ENCODE measurements around the gene RNF215. TPM values are rescaled to one million over a fixed set of nuclear protein-coding genes. Genes with fewer than 3 reads are reported as not detected.

Gene RNF215
- polyA plus RNA-seq: 1 to 10 TPM in 1 of 3 donors, under 1 TPM in 2; 0.38 to 1.1 (median 0.56) TPM

- H3K27me3 Mint-ChIP-seq (ENCODE audit: low read depth in 3 of 3): peaks cover 2 to 4% (median 3%) of the 10 kb centered on the region in 3 donors
- peak; percentile 84 to 86 (median 84) for DNase-seq
- H3K9me3 Mint-ChIP-seq: no peaks in the 10 kb centered on the region
- peaks cover 0 to 3% (median 0%) of the 10 kb centered on the region in 3 donors for H3K36me3 Mint-ChIP-seq
- peaks cover 0 to 8% of the 10 kb centered on the region in 2 donors for H3K4me1 Mint-ChIP-seq
- peak within 1 kb of the TSS; percentile 71 to 86 (median 79) for H3K4me3 Mint-ChIP-seq
- H3K27ac Mint-ChIP-seq: peak within 1 kb of the TSS in 5 of 6 donors; percentile 44 to 85 (median 59)
These were observed at the start of gene RNF215 for GRCh38 chr22:30386960-30387827. TSS of gene RNF215 (minus strand) at chr22:30387411. CDS start at chr22:30387313, 98 bp downstream.

- Mint-ChIP-seq H3K27ac (peak overlapping the region; percentile 94 to 100 (median 99)), H3K4me3 (peak overlapping the region; percentile 73 to 86 (median 81)), H3K36me3 (peaks cover 8 to 11% (median 10%) of the 10 kb centered on the region in 3 donors), H3K9me3 (peaks cover 2 to 11% (median 7%) of the 10 kb centered on the region in 6 donors), H3K27me3 (ENCODE audit: low read depth in 3 of 3) (peaks cover 22 to 45% (median 29%) of the 10 kb centered on the region in 3 donors), H3K4me1 (peaks cover 24 to 26% of the 10 kb centered on the region in 2 donors)
- no peak for DNase-seq
These were observed 49.0 kb upstream of the RNF215 start for GRCh38 chr22:30436196-30436595.

GRCh38 chr22:30435674-30436126 is 48.5 kb upstream of the RNF215 start:
- peaks cover 2 to 11% (median 7%) of the 10 kb centered on the region in 6 donors for H3K9me3 Mint-ChIP-seq
- DNase-seq: peak; percentile 80 to 93 (median 86)
- H3K4me3 Mint-ChIP-seq: peak overlapping the region; percentile 73 to 86 (median 81)
- H3K27ac Mint-ChIP-seq: peak overlapping the region; percentile 94 to 100 (median 99)
- H3K27me3 Mint-ChIP-seq (ENCODE audit: low read depth in 3 of 3): peaks cover 20 to 42% (median 24%) of the 10 kb centered on the region in 3 donors
- H3K4me1 Mint-ChIP-seq: peaks cover 22 to 26% of the 10 kb centered on the region in 2 donors
- H3K36me3 Mint-ChIP-seq: peaks cover 8 to 11% (median 10%) of the 10 kb centered on the region in 3 donors

- peak overlapping the region; percentile 94 to 100 (median 99) for H3K27ac Mint-ChIP-seq
- H3K9me3 Mint-ChIP-seq: peaks cover 2 to 11% (median 7%) of the 10 kb centered on the region in 6 donors
- H3K4me1 Mint-ChIP-seq: peaks cover 22 to 26% of the 10 kb centered on the region in 2 donors
- peak overlapping the region in 3 of 5 donors; percentile 73 to 84 (median 81) for H3K4me3 Mint-ChIP-seq
- H3K27me3 Mint-ChIP-seq (ENCODE audit: low read depth in 3 of 3): peaks cover 13 to 34% (median 20%) of the 10 kb centered on the region in 3 donors
- DNase-seq: peak in 1 of 3 donors; percentile 18
- H3K36me3 Mint-ChIP-seq: peaks cover 11 to 14% (median 13%) of the 10 kb centered on the region in 3 donors
These were observed 47.6 kb upstream of the RNF215 start for GRCh38 chr22:30434843-30435242.

- Mint-ChIP-seq H3K27me3 (ENCODE audit: low read depth in 3 of 3) (peaks cover 12 to 30% (median 12%) of the 10 kb centered on the region in 3 donors), H3K4me3 (no peak overlapping the region), H3K9me3 (peaks cover 2 to 11% (median 7%) of the 10 kb centered on the region in 6 donors), H3K36me3 (peaks cover 11 to 14% (median 13%) of the 10 kb centered on the region in 3 donors), H3K27ac (peak overlapping the region in 4 of 6 donors; percentile 64 to 100 (median 98)), H3K4me1 (peaks cover 22 to 26% of the 10 kb centered on the region in 2 donors)
- DNase-seq: no peak
These were observed 46.6 kb upstream of the RNF215 start for GRCh38 chr22:30433773-30434172.

- H3K4me3 Mint-ChIP-seq: no peak overlapping the region
- no peak for DNase-seq
- H3K9me3 Mint-ChIP-seq: peaks cover 2 to 11% (median 7%) of the 10 kb centered on the region in 6 donors
- H3K27me3 Mint-ChIP-seq (ENCODE audit: low read depth in 3 of 3): peaks cover 9 to 29% (median 13%) of the 10 kb centered on the region in 3 donors
- peaks cover 22 to 26% of the 10 kb centered on the region in 2 donors for H3K4me1 Mint-ChIP-seq
- H3K36me3 Mint-ChIP-seq: peaks cover 11 to 14% (median 13%) of the 10 kb centered on the region in 3 donors
- H3K27ac Mint-ChIP-seq: peak overlapping the region in 4 of 6 donors; percentile 60 to 69 (median 66)
These were observed 46.0 kb upstream of the RNF215 start for GRCh38 chr22:30433227-30433626.

GRCh38 chr22:30432520-30432919 is 45.3 kb upstream of the RNF215 start:
- no peak overlapping the region for H3K4me3 Mint-ChIP-seq
- H3K4me1 Mint-ChIP-seq: peaks cover 22 to 27% of the 10 kb centered on the region in 2 donors
- peaks cover 8 to 24% (median 13%) of the 10 kb centered on the region in 3 donors for H3K27me3 Mint-ChIP-seq (ENCODE audit: low read depth in 3 of 3)
- H3K27ac Mint-ChIP-seq: no peak overlapping the region
- H3K9me3 Mint-ChIP-seq: peaks cover 2 to 11% (median 7%) of the 10 kb centered on the region in 6 donors
- DNase-seq: no peak
- H3K36me3 Mint-ChIP-seq: peaks cover 11 to 17% (median 14%) of the 10 kb centered on the region in 3 donors

- Mint-ChIP-seq H3K4me3 (no peak overlapping the region), H3K36me3 (peaks cover 11 to 20% (median 14%) of the 10 kb centered on the region in 3 donors), H3K4me1 (peaks cover 24 to 29% of the 10 kb centered on the region in 2 donors), H3K9me3 (peaks cover 2 to 11% (median 7%) of the 10 kb centered on the region in 6 donors), H3K27ac (no peak overlapping the region), H3K27me3 (ENCODE audit: low read depth in 3 of 3) (peaks cover 8 to 21% (median 11%) of the 10 kb centered on the region in 3 donors)
- DNase-seq: no peak
These were observed 44.9 kb upstream of the RNF215 start for GRCh38 chr22:30432096-30432495.

GRCh38 chr22:30430933-30431332 is 43.7 kb upstream of the RNF215 start:
- peaks cover 32 to 34% of the 10 kb centered on the region in 2 donors for H3K4me1 Mint-ChIP-seq
- DNase-seq: no peak
- H3K27ac Mint-ChIP-seq: no peak overlapping the region
- peaks cover 10 to 19% (median 12%) of the 10 kb centered on the region in 3 donors for H3K36me3 Mint-ChIP-seq
- H3K4me3 Mint-ChIP-seq: no peak overlapping the region
- H3K27me3 Mint-ChIP-seq (ENCODE audit: low read depth in 3 of 3): peaks cover 12 to 19% (median 14%) of the 10 kb centered on the region in 3 donors
- peaks cover 2 to 8% (median 7%) of the 10 kb centered on the region in 6 donors for H3K9me3 Mint-ChIP-seq

- peaks cover 8 to 17% (median 11%) of the 10 kb centered on the region in 3 donors for H3K27me3 Mint-ChIP-seq (ENCODE audit: low read depth in 3 of 3)
- peaks cover 29 to 34% of the 10 kb centered on the region in 2 donors for H3K4me1 Mint-ChIP-seq
- H3K36me3 Mint-ChIP-seq: peaks cover 4 to 12% (median 4%) of the 10 kb centered on the region in 3 donors
- no peak for DNase-seq
- H3K27ac Mint-ChIP-seq: peak overlapping the region in 3 of 6 donors; percentile 44 to 90 (median 75)
- no peak overlapping the region for H3K4me3 Mint-ChIP-seq
- H3K9me3 Mint-ChIP-seq: no peaks in the 10 kb centered on the region
These were observed 42.7 kb upstream of the RNF215 start for GRCh38 chr22:30429887-30430286.

- Mint-ChIP-seq H3K27ac (peak overlapping the region in 3 of 6 donors; percentile 41 to 99 (median 64)), H3K4me3 (peak overlapping the region in 1 of 5 donors; percentile 4), H3K4me1 (peaks cover 37 to 45% of the 10 kb centered on the region in 2 donors), H3K36me3 (peaks cover 0 to 12% (median 4%) of the 10 kb centered on the region in 3 donors), H3K27me3 (ENCODE audit: low read depth in 3 of 3) (peaks cover 10 to 18% (median 15%) of the 10 kb centered on the region in 3 donors), H3K9me3 (no peaks in the 10 kb centered on the region)
- DNase-seq: no peak
These were observed 40.7 kb upstream of the RNF215 start for GRCh38 chr22:30427871-30428270.

GRCh38 chr22:30426388-30427353 is 39.5 kb upstream of the RNF215 start:
- H3K27ac Mint-ChIP-seq: peak overlapping the region; percentile 92 to 99 (median 94)
- H3K27me3 Mint-ChIP-seq (ENCODE audit: low read depth in 3 of 3): peaks cover 10 to 21% (median 15%) of the 10 kb centered on the region in 3 donors
- peaks cover 0 to 12% (median 4%) of the 10 kb centered on the region in 3 donors for H3K36me3 Mint-ChIP-seq
- peak overlapping the region; percentile 85 to 99 (median 97) for H3K4me3 Mint-ChIP-seq
- H3K9me3 Mint-ChIP-seq: no peaks in the 10 kb centered on the region
- peaks cover 44 to 57% of the 10 kb centered on the region in 2 donors for H3K4me1 Mint-ChIP-seq
- DNase-seq: peak; percentile 70 to 86 (median 75)

All from immature natural killer cell (primary cell).